ENCODE data around the gene BACE1. TPM values are rescaled to one million over a fixed set of nuclear protein-coding genes. Genes with fewer than 3 reads are reported as not detected.

Gene BACE1
- total and polyA plus RNA-seq, 10 of the 15 experiments (the other 5 are each of a cell fraction or from before 2014, with no cell fraction given) = 0.07 to 1.6 (median 0.32) TPM

GRCh38 chr11:117356126-117356890 lies 40.3 kb upstream of the BACE1 start (continued):
- TF ChIP-seq ATF2 (IDR thresholded peaks at IDR 0.05; ENCODE audit: low read length) = no peak
- TF ChIP-seq PRDM15 (CRISPR knock-in tag; IDR thresholded peaks at IDR 0.05) = no peak
- no peak for TF ChIP-seq CHD4 (IDR thresholded peaks at IDR 0.05)
- TF ChIP-seq PBX3 (IDR thresholded peaks at IDR 0.05; ENCODE audit: insufficient replicate concordance, low read depth, low read length) = no peak
- no peak for TF ChIP-seq POLR2AphosphoS2 (IDR thresholded peaks at IDR 0.05; ENCODE audit: low read depth, low read length)
- TF ChIP-seq ETV6 (conservative IDR thresholded peaks at IDR 0.05 in 1 of 2, IDR thresholded peaks at IDR 0.05 in 1 of 2; ENCODE audit: borderline replicate concordance in 1 of 2, low read depth in 1 of 2) = no peak
- no peak for TF ChIP-seq ESRRA (IDR thresholded peaks at IDR 0.05; ENCODE audit: low read length)
- no peak for TF ChIP-seq ZBED1 (IDR thresholded peaks at IDR 0.05; ENCODE audit: borderline replicate concordance)

Measured in GM12878 (cell line).